HepG2 (cell line): Measurements from ENCODE around the gene SLC35B2. TPM values are rescaled to one million over a fixed set of nuclear protein-coding genes. Genes with fewer than 3 reads are reported as not detected.

Source experiments
- ATAC-seq: fragments of 200-7000 bp; cut with Tn5 transposase; 3 replicates; pipeline ENCODE4 v1.9.1; 2020; ENCODE audit warnings: mild to moderate bottlenecking, moderate library complexity
- BruUV-seq: library from RNA; stranded (reverse); fragments of 400-500 nt; replicated peaks from 2 replicates; lab custom pipeline; 2021; lab: Mats Ljungman, UMichigan
- CTCF ChIA-PET: fragments of 300-600 bp; formaldehyde crosslinking; extraction: SDS; loops from one replicate; lab custom pipeline; 2021; ENCODE audit warnings: low total read pairs, inconsistent platforms, low intra/inter-chr PET ratio; lab: Yijun Ruan, JAX
- POLR2A ChIA-PET: fragments of 350-600 bp; sonication (Branson Sonifier 250); formaldehyde crosslinking; loops from one replicate; lab custom pipeline; 2020; ENCODE audit warnings: antibody characterized with exemption, inconsistent platforms; lab: Yijun Ruan, JAX
- DNase-seq: peaks from one replicate; pipeline ENCODE4 v3.0.0-alpha.2; 2015; ENCODE audit warnings: low spot score
- FAIRE-seq: peaks from 3 replicates; lab custom pipeline; 2011; peaks lifted over from hg19 to GRCh38; lab: Jason Lieb, UNC
- H2AFZ ChIP-seq: one replicate; pipeline ENCODE4 v1.6.1; 2011; ENCODE audit warnings: low read length, inconsistent platforms
- H3K27ac ChIP-seq: fragments of 300-600 bp; 3 replicates; pipeline ENCODE4 v1.8.0; 2011; ENCODE audit warnings: mixed run types, mild to moderate bottlenecking, mixed read lengths, low read length, inconsistent platforms; ENCODE audit not compliant: insufficient read depth; ENCODE audit errors: extremely low read length
- H3K27me3 ChIP-seq, 2 experiments: fragments of 200-600 bp in 1 of 2; 2 replicates in 1 of 2; 3 replicates in 1 of 2; pipeline versions ENCODE4 v1.6.0 to v1.8.0; 2011; ENCODE audit warnings: low read length in 2 of 2, mild to moderate bottlenecking in 2 of 2, moderate library complexity in 2 of 2, inconsistent platforms in 1 of 2; ENCODE audit not compliant: insufficient read depth in 2 of 2, control insufficient read depth in 1 of 2
- H3K36me3 ChIP-seq, 2 experiments: fragments of 200-600 bp in 1 of 2; replicated peaks in 1 of 2; 2 replicates in 1 of 2; 3 replicates in 1 of 2; pipeline versions ENCODE4 v1.5.1 to v1.8.0; 2011; ENCODE audit warnings: low read length in 2 of 2, inconsistent platforms in 1 of 2; ENCODE audit not compliant: insufficient read depth in 2 of 2, control insufficient read depth in 1 of 2
- H3K4me1 ChIP-seq: 2 replicates; pipeline ENCODE4 v1.5.1; 2012; ENCODE audit warnings: low read length, inconsistent platforms; ENCODE audit not compliant: insufficient read depth
- H3K4me2 ChIP-seq: 2 replicates; pipeline ENCODE4 v1.6.0; 2011; ENCODE audit warnings: low read depth, low read length, inconsistent platforms
- H3K4me3 ChIP-seq, 3 experiments: fragments of 200-600 bp in 1 of 3; sonication (generic), shearing (Covaris generic) in 1 of 3; replicated peaks in 1 of 3; 2 replicates each; pipeline ENCODE4 v1.5.1; 2011 to 2016; ENCODE audit warnings: low read length in 3 of 3, inconsistent platforms in 2 of 3, low read depth in 2 of 3, mild to moderate bottlenecking in 2 of 3, control low read depth in 1 of 3, mixed read lengths in 1 of 3; ENCODE audit not compliant: insufficient read depth in 1 of 3
- H3K79me2 ChIP-seq: one replicate; pipeline ENCODE4 v1.6.1; 2011; ENCODE audit warnings: low read length, inconsistent platforms; ENCODE audit not compliant: insufficient read depth
- H3K9ac ChIP-seq: 2 replicates; pipeline ENCODE4 v1.6.0; 2011; ENCODE audit warnings: mild to moderate bottlenecking, low read depth, low read length, inconsistent platforms; ENCODE audit not compliant: insufficient read depth
- H3K9me3 ChIP-seq: 2 replicates; pipeline ENCODE4 v1.5.1; 2012; ENCODE audit warnings: mild to moderate bottlenecking, low read length
- H4K20me1 ChIP-seq: 2 replicates; pipeline ENCODE4 v1.6.0; 2011; ENCODE audit warnings: inconsistent platforms, mild to moderate bottlenecking, low read length, moderate library complexity; ENCODE audit not compliant: insufficient read depth
- BRCA1 ChIP-seq: sonication (generic); formaldehyde crosslinking; IDR thresholded peaks from 2 replicates; pipeline ENCODE4 v1.4.0; 2020; ENCODE audit warnings: missing genetic modification reagents
- CSRNP1 ChIP-seq: sonication (generic); formaldehyde crosslinking; IDR thresholded peaks from 2 replicates; pipeline ENCODE4 v1.8.1; 2023; ENCODE audit warnings: mild to moderate bottlenecking, missing genetic modification reagents
- ELF1 ChIP-seq: sonication (generic); formaldehyde crosslinking; IDR thresholded peaks from 2 replicates; pipeline ENCODE4 v1.4.0; 2020; ENCODE audit warnings: missing genetic modification reagents
- FOXK1 ChIP-seq: sonication (generic); formaldehyde crosslinking; IDR thresholded peaks from 2 replicates; pipeline ENCODE4 v1.4.0; 2020; ENCODE audit warnings: low read depth, missing genetic modification reagents, borderline replicate concordance
- KDM5A ChIP-seq: fragments of 200-600 bp; sonication (generic); IDR thresholded peaks from 2 replicates; pipeline ENCODE4 v1.7.0; 2018; ENCODE audit warnings: antibody characterized with exemption, mild to moderate bottlenecking, low read length, borderline replicate concordance
- MLLT10 ChIP-seq: sonication (generic); formaldehyde crosslinking; IDR thresholded peaks from 2 replicates; pipeline ENCODE4 v1.4.0; 2020; ENCODE audit warnings: missing genetic modification reagents
- NFIB ChIP-seq: sonication (generic); formaldehyde crosslinking; IDR thresholded peaks from 2 replicates; pipeline ENCODE4 v1.9.0; 2021; ENCODE audit warnings: missing genetic modification reagents, mild to moderate bottlenecking, borderline replicate concordance
- TAF1 ChIP-seq: sonication (generic); formaldehyde crosslinking; IDR thresholded peaks from 2 replicates; pipeline ENCODE4 v1.4.0; 2020; ENCODE audit warnings: missing genetic modification reagents
- ZBTB25 ChIP-seq: IDR thresholded peaks from 2 replicates; pipeline ENCODE4 v1.6.1; 2018; ENCODE audit warnings: missing genetic modification reagents
- ZFP62 ChIP-seq: sonication (generic); formaldehyde crosslinking; IDR thresholded peaks from 2 replicates; pipeline ENCODE4 v1.4.0; 2020; ENCODE audit warnings: missing genetic modification reagents
- ZGPAT ChIP-seq: IDR thresholded peaks from 2 replicates; pipeline ENCODE4 v1.6.1; 2016; ENCODE audit warnings: mild to moderate bottlenecking
- ZNF362 ChIP-seq: sonication (generic); formaldehyde crosslinking; IDR thresholded peaks from 2 replicates; pipeline ENCODE4 v1.4.0; 2020; ENCODE audit warnings: missing genetic modification reagents, mild to moderate bottlenecking, borderline replicate concordance
- ZNF512 ChIP-seq: sonication (generic); formaldehyde crosslinking; IDR thresholded peaks from 2 replicates; pipeline ENCODE4 v1.4.0; 2020; ENCODE audit warnings: mild to moderate bottlenecking, missing genetic modification reagents
- ZNF850 ChIP-seq: sonication (generic); formaldehyde crosslinking; conservative IDR thresholded peaks from 2 replicates; pipeline ENCODE4 v1.9.0; 2021; ENCODE audit warnings: mild to moderate bottlenecking, missing genetic modification reagents
- ZSCAN31 ChIP-seq: sonication (generic); formaldehyde crosslinking; IDR thresholded peaks from 2 replicates; pipeline ENCODE4 v1.5.0; 2020; ENCODE audit warnings: low read depth, mild to moderate bottlenecking, missing genetic modification reagents
- WGBS: methylation state at CpG from one replicate; pipeline ENCODE4 v1.1.6; 2017; ENCODE audit warnings: low lambda C conversion rate; 5-methylcytosine and 5-hydroxymethylcytosine counted together
- in situ Hi-C: cut with HindIII; loops from 2 replicates; pipeline ENCODE4 v1.10.0; 2017; ENCODE audit warnings: low pct_unique_long_range_greater_than_20kb; ENCODE audit not compliant: extremely low pct_ligation_motif_present
- intact Hi-C: fragments of 100-400 bp; cut with micrococcal nuclease; formaldehyde crosslinking; loops from one replicate; pipeline ENCODE4 v1.10.0; 2022; ENCODE audit not compliant: unreplicated experiment
- polyA plus RNA-seq, 8 experiments: library from polyadenylated mRNA; depleted of rRNA in 3 of 8; stranded (reverse) in 7 of 8; unstranded in 1 of 8; fragments of >200 nt; fragmentation: Illumina TruSeq in 4 of 8; extraction: Trizol in 4 of 8; gene quantifications; 2 replicates each; pipeline versions ENCODE4 v1.2.1 to v1.2.3, GENCODE V29; 2011 to 2016; ENCODE audit warnings: low read depth in 4 of 8, missing spikeins in 1 of 8, mixed read lengths in 1 of 8; ENCODE audit not compliant: insufficient read depth in 1 of 8
- total RNA-seq, 5 experiments: library from RNA; depleted of rRNA; stranded (reverse); fragments of >200 nt; fragmentation: Illumina TruSeq; extraction: Trizol; gene quantifications; 2 replicates each; pipeline ENCODE4 v1.2.3, GENCODE V29; 2016; ENCODE audit warnings: low read depth in 1 of 5

Gene SLC35B2
- total and polyA plus RNA-seq, 2 of the 13 experiments (the other 11 are each of a cell fraction or from before 2014, with no cell fraction given): 61.1 to 148 TPM

GRCh38 chr6:44211284-44211683 lies 46.0 kb downstream of the SLC35B2 start (continued):
- TF ChIP-seq ZNF512 (CRISPR knock-in tag) (no peak), ZSCAN31 (CRISPR knock-in tag) (no peak), NFIB (CRISPR knock-in tag) (no peak), TAF1 (CRISPR knock-in tag) (no peak)

- no peak overlapping the region for H3K9ac ChIP-seq
- H3K79me2 ChIP-seq: no peaks in the 10 kb centered on the region
- peak; percentile 69 for ATAC-seq
- 12% methylated on average over 6 of the region's 6 CpGs for WGBS
- no peak for FAIRE-seq
- in situ Hi-C loops (no loop called here), intact Hi-C loops (no loop called here)
- peaks cover 0 to 3% of the 10 kb centered on the region in 2 experiments; a peak in 1 of 5 replicates for H3K27me3 ChIP-seq
- peaks cover 57% of the 10 kb centered on the region for H3K4me1 ChIP-seq
- H3K9me3 ChIP-seq: no peaks in the 10 kb centered on the region
- H4K20me1 ChIP-seq: no peaks in the 10 kb centered on the region
- ChIA-PET CTCF (no interaction called here), POLR2A (interaction anchor here (0.6 to 2.8 kb wide), 6 partner anchors 11 to 246 kb away, joined by 3 to 12 read pairs (median 4); partner anchors contain the start of gene HSP90AB1)
- H2AFZ ChIP-seq: no peak overlapping the region
- BruUV-seq: no TSS peak
- no peak overlapping the region for H3K27ac ChIP-seq
- no peak for DNase-seq
- H3K4me2 ChIP-seq: peak overlapping the region; percentile 59
- no peaks in the 10 kb centered on the region for H3K36me3 ChIP-seq
- no peak overlapping the region; a peak in 1 of 6 replicates for H3K4me3 ChIP-seq
- TF ChIP-seq MLLT10 (CRISPR knock-in tag) (no peak), ELF1 (CRISPR knock-in tag) (peak; percentile 61; the same call in 1 of the 2 replicates), ZGPAT (CRISPR knock-in tag) (peak; percentile 50; the same call in 1 of the 2 replicates), FOXK1 (CRISPR knock-in tag) (peak; percentile 34; the same call in 1 of the 2 replicates), ZNF362 (CRISPR knock-in tag) (peak; percentile 72; the same call in 1 of the 2 replicates), KDM5A (no peak), ZFP62 (CRISPR knock-in tag) (no peak), ZBTB25 (CRISPR knock-in tag) (no peak), CSRNP1 (CRISPR knock-in tag) (no peak), ZNF850 (CRISPR knock-in tag) (no peak), BRCA1 (CRISPR knock-in tag) (no peak)
These were observed 49.4 kb downstream of the SLC35B2 start for GRCh38 chr6:44207966-44208365.
